ENCODE results near the gene KRTAP10-6. TPM values are rescaled to one million over a fixed set of nuclear protein-coding genes. Genes with fewer than 3 reads are reported as not detected.

KRTAP10-6 gene
- total RNA-seq, 3 donors from 2014 or later: not detected

DNA sequence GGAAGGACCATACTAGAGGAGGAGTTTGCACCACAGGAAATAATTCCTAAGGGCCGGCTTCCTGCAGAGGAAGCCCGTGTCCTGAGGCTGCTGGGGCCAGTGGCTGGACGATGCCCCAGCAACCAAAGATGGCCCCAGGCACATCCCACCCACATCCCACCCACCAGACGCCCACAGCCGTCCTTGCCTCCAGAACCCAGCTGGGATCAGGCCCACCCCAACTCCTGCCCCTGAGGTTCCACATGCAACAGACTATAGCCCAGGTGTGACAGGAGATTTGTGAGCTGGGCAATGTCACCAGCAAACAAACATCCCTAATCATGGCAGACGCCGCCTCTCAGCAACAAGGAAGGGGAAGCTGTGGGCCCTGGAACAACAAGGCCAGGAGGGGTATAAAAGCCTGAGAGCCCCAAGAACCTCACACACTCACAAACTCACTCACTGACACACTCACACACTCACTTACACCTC is 34.4 kb upstream of the KRTAP10-6 start, which contains the start of gene KRTAP10-9:
TSS of gene KRTAP10-9 (plus strand) at position 421 of the 471 bp plus-strand sequence. CDS start 79 bp downstream, outside the sequence.
- Histone ChIP-seq H3K4me1 (ENCODE audit: low read depth) (no peaks in the 10 kb centered on the region), H3K36me3 (ENCODE audit: low read depth) (no peaks in the 10 kb centered on the region), H3K9me3 (peaks cover 18% of the 10 kb centered on the region), H3K4me3 (no peak within 1 kb of the TSS)
- DNase-seq (no peak), ATAC-seq (no peak)
- intact Hi-C loops (cut with DNase I, micrococcal nuclease): no loop called here
- TF ChIP-seq, protein P1, sequence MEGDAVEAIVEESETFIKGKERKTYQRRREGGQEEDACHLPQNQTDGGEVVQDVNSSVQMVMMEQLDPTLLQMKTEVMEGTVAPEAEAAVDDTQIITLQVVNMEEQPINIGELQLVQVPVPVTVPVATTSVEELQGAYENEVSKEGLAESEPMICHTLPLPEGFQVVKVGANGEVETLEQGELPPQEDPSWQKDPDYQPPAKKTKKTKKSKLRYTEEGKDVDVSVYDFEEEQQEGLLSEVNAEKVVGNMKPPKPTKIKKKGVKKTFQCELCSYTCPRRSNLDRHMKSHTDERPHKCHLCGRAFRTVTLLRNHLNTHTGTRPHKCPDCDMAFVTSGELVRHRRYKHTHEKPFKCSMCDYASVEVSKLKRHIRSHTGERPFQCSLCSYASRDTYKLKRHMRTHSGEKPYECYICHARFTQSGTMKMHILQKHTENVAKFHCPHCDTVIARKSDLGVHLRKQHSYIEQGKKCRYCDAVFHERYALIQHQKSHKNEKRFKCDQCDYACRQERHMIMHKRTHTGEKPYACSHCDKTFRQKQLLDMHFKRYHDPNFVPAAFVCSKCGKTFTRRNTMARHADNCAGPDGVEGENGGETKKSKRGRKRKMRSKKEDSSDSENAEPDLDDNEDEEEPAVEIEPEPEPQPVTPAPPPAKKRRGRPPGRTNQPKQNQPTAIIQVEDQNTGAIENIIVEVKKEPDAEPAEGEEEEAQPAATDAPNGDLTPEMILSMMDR (IDR thresholded peaks at IDR 0.05): no peak

DNA sequence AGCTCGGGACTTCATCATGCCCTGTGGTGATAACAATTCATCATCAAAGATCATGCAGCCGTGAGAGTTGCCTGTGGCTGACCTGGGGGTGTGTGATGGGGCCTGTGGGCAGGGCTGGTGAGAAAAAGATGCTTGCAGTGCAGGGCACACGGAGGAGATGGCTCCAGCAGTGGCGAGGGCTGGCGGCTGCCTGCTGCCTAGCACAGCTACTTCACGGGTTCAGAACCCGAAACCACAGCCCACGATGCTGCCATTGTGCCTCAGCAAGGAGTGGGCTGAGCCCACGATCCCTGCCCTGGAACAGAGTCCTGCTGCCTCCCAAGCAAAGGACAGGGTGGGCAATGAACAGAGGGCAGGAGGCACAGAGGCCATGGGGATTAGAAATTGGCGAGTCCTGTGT is 34.0 kb upstream of the KRTAP10-6 start:
- intact Hi-C loops (cut with DNase I, micrococcal nuclease): no loop called here
- TF ChIP-seq, protein P1 (IDR thresholded peaks at IDR 0.05): no peak
- Histone ChIP-seq H3K4me3 (no peak overlapping the region), H3K9me3 (peaks cover 15% of the 10 kb centered on the region), H3K4me1 (ENCODE audit: low read depth) (no peaks in the 10 kb centered on the region), H3K36me3 (ENCODE audit: low read depth) (no peaks in the 10 kb centered on the region)
- ATAC-seq (no peak), DNase-seq (peak in 1 of 3 donors; percentile 41)

DNA sequence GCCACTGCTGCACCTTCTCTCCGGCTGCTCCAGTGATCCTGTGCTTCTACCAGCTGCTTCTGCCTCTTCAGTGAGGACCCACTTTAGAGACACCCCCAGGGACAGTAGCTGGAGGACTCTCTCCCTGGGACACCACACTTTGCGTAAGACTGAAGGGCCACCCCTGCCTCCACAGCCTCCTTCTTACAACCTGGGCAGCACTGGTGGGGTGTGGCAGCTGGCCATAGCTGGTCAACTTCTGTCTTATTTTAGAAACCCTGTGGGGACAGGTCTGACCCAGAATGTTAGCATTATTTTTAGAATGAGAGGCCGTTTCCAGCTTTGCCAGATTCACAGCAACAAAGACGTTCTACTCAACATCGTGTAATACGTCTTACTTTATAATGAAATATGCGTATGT is 33.5 kb upstream of the KRTAP10-6 start:
- H3K9me3 ChIP-seq: peaks cover 14% of the 10 kb centered on the region

DNA sequence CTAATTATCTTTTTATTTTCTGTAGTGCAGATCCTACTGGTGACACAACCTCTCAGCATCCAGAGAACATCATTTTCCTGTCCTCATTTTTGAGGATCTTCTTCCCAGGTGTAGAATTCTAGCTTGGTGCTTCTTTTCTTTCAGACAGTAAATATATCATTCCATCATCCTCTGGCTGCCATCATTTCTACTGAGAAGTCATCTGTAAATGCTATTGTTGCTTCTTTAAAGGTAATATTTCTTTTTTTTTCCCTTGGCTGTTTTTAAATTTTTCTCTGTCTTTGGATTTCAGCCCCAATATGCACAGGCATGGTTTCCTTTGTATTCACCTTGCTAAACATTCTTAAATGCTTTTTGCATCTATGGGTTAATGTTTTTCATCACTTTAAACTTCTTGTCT is 31.3 kb upstream of the KRTAP10-6 start:
- TF ChIP-seq, protein P1 (IDR thresholded peaks at IDR 0.05): no peak
- DNase-seq (no peak), ATAC-seq (no peak)
- Histone ChIP-seq H3K4me3 (no peak overlapping the region), H3K4me1 (ENCODE audit: low read depth) (peaks cover 4% of the 10 kb centered on the region), H3K36me3 (ENCODE audit: low read depth) (no peaks in the 10 kb centered on the region), H3K9me3 (peaks cover 19% of the 10 kb centered on the region)
- intact Hi-C loops (cut with DNase I, micrococcal nuclease): no loop called here

More for the DNA sequence above, 33.5 kb upstream of the KRTAP10-6 start:
- no peak for ATAC-seq
- TF ChIP-seq, protein P1 (IDR thresholded peaks at IDR 0.05): no peak
- intact Hi-C loops (cut with DNase I, micrococcal nuclease): no loop called here
- no peak for DNase-seq
- Histone ChIP-seq H3K4me1 (ENCODE audit: low read depth) (no peaks in the 10 kb centered on the region), H3K4me3 (no peak overlapping the region), H3K36me3 (ENCODE audit: low read depth) (no peaks in the 10 kb centered on the region)

DNA sequence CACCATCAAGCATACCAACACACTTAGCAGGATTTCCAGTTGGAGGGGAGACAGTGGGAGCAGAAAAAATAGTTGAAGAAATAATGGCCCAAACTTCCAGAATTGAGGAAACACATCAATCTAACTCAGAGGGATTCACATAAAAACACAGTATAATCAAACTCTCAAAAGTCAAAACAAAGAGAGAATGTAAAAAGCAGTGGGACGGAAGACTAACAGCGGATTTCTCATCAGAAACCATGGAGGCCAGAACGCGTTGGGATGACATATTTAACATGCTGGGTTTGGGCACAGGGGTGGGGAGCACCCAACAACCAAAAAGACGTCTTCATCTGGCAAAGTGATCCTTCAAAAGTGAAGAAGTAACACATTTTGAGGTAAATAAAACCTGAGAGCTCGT is 27.6 kb upstream of the KRTAP10-6 start:
- TF ChIP-seq, protein P1 (IDR thresholded peaks at IDR 0.05): no peak
- Histone ChIP-seq H3K9me3 (peaks cover 19% of the 10 kb centered on the region), H3K4me3 (no peak overlapping the region), H3K36me3 (ENCODE audit: low read depth) (no peaks in the 10 kb centered on the region), H3K4me1 (ENCODE audit: low read depth) (peaks cover 4% of the 10 kb centered on the region)
- no peak for ATAC-seq
- intact Hi-C loops (cut with DNase I, micrococcal nuclease): no loop called here
- no peak for DNase-seq

DNA sequence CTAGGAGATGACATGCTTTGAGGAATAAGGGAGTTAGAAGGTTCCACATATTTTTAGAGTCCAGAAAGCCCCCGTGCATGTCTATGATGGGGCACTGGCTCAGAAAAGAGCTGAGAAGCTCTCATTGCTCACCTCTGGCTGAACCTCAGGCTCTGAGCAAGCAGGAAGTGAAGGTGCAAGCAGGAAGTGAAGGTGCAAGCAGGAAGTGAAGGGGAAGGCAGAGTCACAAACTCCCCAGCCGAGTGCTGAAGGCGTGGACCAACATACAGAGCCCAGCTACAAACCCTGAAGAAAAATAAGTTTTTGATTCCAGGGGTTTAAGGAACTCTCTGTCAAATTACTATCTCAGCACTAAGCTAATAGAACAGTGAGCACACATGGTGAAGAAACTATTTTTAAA is 26.6 kb upstream of the KRTAP10-6 start:
- DNase-seq: peak in 1 of 3 donors; percentile 31
- TF ChIP-seq, protein P1 (IDR thresholded peaks at IDR 0.05): no peak
- Histone ChIP-seq H3K4me1 (ENCODE audit: low read depth) (peaks cover 4% of the 10 kb centered on the region), H3K9me3 (peaks cover 14% of the 10 kb centered on the region), H3K36me3 (ENCODE audit: low read depth) (no peaks in the 10 kb centered on the region), H3K4me3 (no peak overlapping the region)
- intact Hi-C loops (cut with DNase I, micrococcal nuclease): no loop called here
- peak; percentile 93 for ATAC-seq

All from mucosa of descending colon (tissue), 3 donors.